Loucy (cell line): ENCODE data around the gene CCDC167.

Experiments
- H2AFZ ChIP-seq: fragments of 200-600 bp; sonication (generic); 2 replicates; pipeline ENCODE4 v1.6.0; 2016; ENCODE audit warnings: antibody characterized with exemption, mild to moderate bottlenecking, low read length, moderate library complexity
- H3F3A ChIP-seq: fragments of 200-600 bp; 2 replicates; pipeline ENCODE4 v1.6.0; 2016; ENCODE audit warnings: antibody characterized with exemption, low read depth, mild to moderate bottlenecking
- H3K27me3 ChIP-seq: fragments of 200-600 bp; sonication (generic); 2 replicates; pipeline ENCODE4 v1.6.1; 2014; ENCODE audit warnings: low read length, mild to moderate bottlenecking; ENCODE audit not compliant: insufficient read depth, poor library complexity, severe bottlenecking
- H3K36me3 ChIP-seq: fragments of 200-600 bp; sonication (generic); 2 replicates; pipeline ENCODE4 v1.6.1; 2016; ENCODE audit warnings: low read length; ENCODE audit not compliant: insufficient read depth
- H3K4me1 ChIP-seq: fragments of 200-600 bp; sonication (generic); 2 replicates; pipeline ENCODE4 v1.5.1; 2014; ENCODE audit warnings: low read length, mild to moderate bottlenecking; ENCODE audit not compliant: insufficient read depth, poor library complexity, severe bottlenecking
- H3K4me2 ChIP-seq: fragments of 200-600 bp; sonication (generic); 2 replicates; pipeline ENCODE4 v1.6.0; 2014; ENCODE audit warnings: antibody characterized with exemption, low read length, low read depth, mild to moderate bottlenecking; ENCODE audit not compliant: poor library complexity, severe bottlenecking
- H3K4me3 ChIP-seq: fragments of 200-600 bp; sonication (generic); 2 replicates; pipeline ENCODE4 v1.5.1; 2014; ENCODE audit warnings: low read length, mild to moderate bottlenecking, mixed read lengths; ENCODE audit not compliant: poor library complexity, severe bottlenecking
- H3K79me2 ChIP-seq: fragments of 200-600 bp; sonication (generic); 2 replicates; pipeline ENCODE4 v1.6.1; 2014; ENCODE audit warnings: low read length; ENCODE audit not compliant: insufficient read depth
- H3K9ac ChIP-seq: fragments of 200-600 bp; sonication (generic); 2 replicates; pipeline ENCODE4 v1.6.0; 2014; ENCODE audit warnings: mild to moderate bottlenecking, low read depth, low read length, moderate library complexity; ENCODE audit not compliant: poor library complexity, severe bottlenecking
- H3K9me2 ChIP-seq: fragments of 200-600 bp; sonication (generic); replicated peaks from 2 replicates; pipeline ENCODE4 v1.6.1; 2016; ENCODE audit warnings: low read depth, low read length, mixed read lengths
- H3K9me3 ChIP-seq: fragments of 200-600 bp; sonication (generic); 2 replicates; pipeline ENCODE4 v1.6.1; 2014; ENCODE audit warnings: mild to moderate bottlenecking, antibody characterized with exemption, low read length, low read depth; ENCODE audit not compliant: insufficient read depth
- H4K20me1 ChIP-seq: fragments of 200-600 bp; sonication (generic); 2 replicates; pipeline ENCODE4 v1.6.0; 2014; ENCODE audit warnings: antibody characterized with exemption, low read length, mild to moderate bottlenecking; ENCODE audit not compliant: insufficient read depth, poor library complexity, severe bottlenecking
- CTCF ChIP-seq: fragments of 200-600 bp; sonication (generic); conservative IDR thresholded peaks from 2 replicates; pipeline ENCODE4 v1.5.1; 2014; ENCODE audit warnings: mild to moderate bottlenecking, antibody characterized with exemption, low read length
- EZH2phosphoT487 ChIP-seq: fragments of 200-600 bp; IDR thresholded peaks from 2 replicates; pipeline ENCODE4 v1.6.1; 2018; ENCODE audit warnings: antibody characterized with exemption, mild to moderate bottlenecking, moderate library complexity, borderline replicate concordance

Gene CCDC167

GRCh38 chr6:37500294-37500608 lies 558 bp upstream of the CCDC167 start:
- H3F3A ChIP-seq: peaks cover 14% of the 10 kb centered on the region
- H3K27me3 ChIP-seq: no peaks in the 10 kb centered on the region
- peak overlapping the region; percentile 93 for H3K9ac ChIP-seq
- peaks cover 68% of the 10 kb centered on the region for H3K4me1 ChIP-seq
- H4K20me1 ChIP-seq: no peaks in the 10 kb centered on the region
- peak overlapping the region; percentile 84 for H3K4me3 ChIP-seq
- H3K36me3 ChIP-seq: no peaks in the 10 kb centered on the region
- no peaks in the 10 kb centered on the region for H3K9me2 ChIP-seq
- no peaks in the 10 kb centered on the region for H3K9me3 ChIP-seq
- H3K79me2 ChIP-seq: peaks cover 28% of the 10 kb centered on the region
- H2AFZ ChIP-seq: peak overlapping the region; percentile 89
- TF ChIP-seq EZH2phosphoT487: no peak
- TF ChIP-seq CTCF: no peak
- H3K4me2 ChIP-seq: peak overlapping the region; percentile 82

GRCh38 chr6:37496951-37497885 lies 2.5 kb downstream of the CCDC167 start:
- H3K4me2 ChIP-seq: peak overlapping the region; percentile 82

GRCh38 chr6:37495244-37495934 lies 4.3 kb downstream of the CCDC167 start:
- no peak for TF ChIP-seq CTCF
- no peak for TF ChIP-seq EZH2phosphoT487
- H3K4me1 ChIP-seq: peaks cover 43% of the 10 kb centered on the region
- no peaks in the 10 kb centered on the region for H3K27me3 ChIP-seq
- no peak overlapping the region for H3K4me3 ChIP-seq
- H3F3A ChIP-seq: peaks cover under 1% of the 10 kb centered on the region; the same call in 1 of the 2 replicates
- no peak overlapping the region for H3K9ac ChIP-seq
- no peaks in the 10 kb centered on the region for H3K9me2 ChIP-seq
- no peak overlapping the region for H3K4me2 ChIP-seq
- H3K36me3 ChIP-seq: no peaks in the 10 kb centered on the region
- H3K9me3 ChIP-seq: no peaks in the 10 kb centered on the region
- no peak overlapping the region for H2AFZ ChIP-seq
- peaks cover 3% of the 10 kb centered on the region for H4K20me1 ChIP-seq
- peaks cover 38% of the 10 kb centered on the region for H3K79me2 ChIP-seq

More at GRCh38 chr6:37496951-37497885, 2.5 kb downstream of the CCDC167 start:
- Histone ChIP-seq H3K9me3 (no peaks in the 10 kb centered on the region), H3K27me3 (no peaks in the 10 kb centered on the region), H4K20me1 (no peaks in the 10 kb centered on the region), H2AFZ (no peak overlapping the region), H3K9me2 (no peaks in the 10 kb centered on the region), H3K4me3 (no peak overlapping the region), H3K9ac (peak overlapping the region; percentile 93), H3K79me2 (peaks cover 32% of the 10 kb centered on the region), H3K4me1 (peaks cover 41% of the 10 kb centered on the region), H3K36me3 (no peaks in the 10 kb centered on the region), H3F3A (peaks cover 10% of the 10 kb centered on the region)
- TF ChIP-seq EZH2phosphoT487 (no peak), CTCF (no peak)
